Ramos (cell line): ENCODE data around the gene C5.

Experiments
- in situ Hi-C: fragments of 300-500 bp; cut with MboI; formaldehyde crosslinking; loops from one replicate; pipeline ENCODE4 v1.14.3; 2022; ENCODE audit warnings: low sequenced_read_pairs; ENCODE audit not compliant: unreplicated experiment

C5 gene

DNA sequence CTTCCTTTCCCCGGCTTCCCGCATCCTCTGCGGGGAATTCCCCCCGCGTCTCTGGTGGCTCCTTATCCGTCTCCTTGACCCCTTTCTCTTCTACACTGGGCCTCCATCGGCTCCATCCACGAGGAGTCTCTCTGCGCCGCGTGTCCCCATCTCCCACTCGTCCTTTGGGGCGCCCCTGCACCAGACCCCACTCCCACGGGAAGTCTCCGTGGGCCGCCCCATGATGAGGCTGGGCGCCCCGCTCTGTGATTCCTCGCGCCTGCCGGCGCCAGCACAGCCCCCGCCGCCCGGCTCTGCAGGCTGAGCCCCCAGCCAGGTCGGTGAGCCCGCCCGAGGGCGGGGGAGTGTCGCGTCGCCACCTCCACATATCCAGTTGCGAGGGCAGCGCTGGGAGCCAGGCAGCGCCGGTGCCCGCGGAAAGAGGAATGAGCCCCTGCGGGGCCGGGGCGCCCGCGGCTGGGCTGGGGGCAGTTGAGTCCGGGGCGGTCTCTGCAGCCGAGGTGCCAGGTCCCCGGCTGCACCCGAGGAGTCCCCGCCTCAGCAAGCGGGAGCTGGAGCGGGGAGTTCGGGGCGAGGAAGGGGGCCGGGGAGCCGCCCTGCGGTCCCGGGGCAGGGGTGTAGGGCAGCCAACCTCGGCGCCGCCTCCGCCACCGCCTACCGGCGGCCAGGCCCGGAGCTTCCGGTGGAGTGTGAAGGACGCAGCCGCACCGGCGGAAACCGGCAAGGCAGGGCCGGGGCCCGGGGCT lies 121.4 kb downstream of the C5 start:
- in situ Hi-C loops = no loop called here

DNA sequence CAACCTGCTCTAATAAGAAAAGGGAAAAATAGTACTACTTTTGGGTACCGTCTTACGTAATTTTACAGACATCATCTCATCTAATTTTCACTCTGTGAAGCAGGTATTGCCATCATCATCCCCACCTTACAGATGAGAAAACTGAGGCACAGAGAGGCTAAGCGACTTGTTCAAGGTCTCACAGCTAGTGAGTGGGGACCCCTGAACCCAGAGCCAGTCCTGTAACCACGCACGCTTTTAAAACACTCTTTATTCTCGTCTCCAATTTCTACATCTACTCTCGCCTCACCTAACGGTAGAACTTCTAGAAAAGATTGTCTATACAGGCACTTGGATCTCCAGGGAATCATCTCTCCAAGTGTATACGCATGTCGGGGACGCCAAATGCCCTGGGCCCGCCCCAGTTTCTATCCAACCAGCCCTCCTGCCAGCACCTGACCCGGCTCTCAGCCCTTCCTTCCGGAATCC lies 122.0 kb downstream of the C5 start:
- in situ Hi-C loops = no loop called here

DNA sequence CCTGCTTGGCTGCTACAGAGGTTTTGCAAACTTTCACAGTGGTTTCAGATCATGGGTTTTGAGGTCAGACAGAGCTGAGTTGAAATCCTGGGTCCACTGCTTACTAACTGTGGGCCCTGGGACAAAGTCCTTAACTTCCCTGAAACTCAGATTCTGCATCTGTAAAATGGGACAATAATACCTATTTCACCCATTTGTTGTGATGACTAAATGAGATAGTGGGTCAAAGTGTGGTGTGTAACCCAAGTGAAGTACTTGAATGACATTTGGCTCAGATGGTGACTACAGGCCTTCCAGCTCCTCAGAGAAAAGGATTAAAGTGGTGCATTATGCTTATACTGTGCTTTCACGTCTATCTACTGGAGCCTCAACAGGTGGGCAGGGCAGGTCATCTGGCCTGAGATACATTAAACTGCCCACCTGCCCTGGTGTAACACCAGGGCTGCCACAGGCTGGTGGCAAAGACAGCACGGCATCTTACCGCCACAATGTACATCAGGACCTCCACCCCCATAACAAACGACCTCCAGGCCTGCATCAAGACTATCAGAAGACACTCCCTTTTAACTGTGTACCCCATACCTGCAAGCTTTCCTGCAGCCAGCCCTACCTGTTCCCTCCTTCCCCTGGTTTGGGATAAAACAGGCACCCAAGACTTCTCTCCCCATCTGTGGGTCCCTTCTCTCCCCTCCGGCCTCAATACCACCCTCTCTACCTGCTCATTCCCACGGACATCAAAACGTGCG lies 122.6 kb downstream of the C5 start:
- in situ Hi-C loops = no loop called here

DNA sequence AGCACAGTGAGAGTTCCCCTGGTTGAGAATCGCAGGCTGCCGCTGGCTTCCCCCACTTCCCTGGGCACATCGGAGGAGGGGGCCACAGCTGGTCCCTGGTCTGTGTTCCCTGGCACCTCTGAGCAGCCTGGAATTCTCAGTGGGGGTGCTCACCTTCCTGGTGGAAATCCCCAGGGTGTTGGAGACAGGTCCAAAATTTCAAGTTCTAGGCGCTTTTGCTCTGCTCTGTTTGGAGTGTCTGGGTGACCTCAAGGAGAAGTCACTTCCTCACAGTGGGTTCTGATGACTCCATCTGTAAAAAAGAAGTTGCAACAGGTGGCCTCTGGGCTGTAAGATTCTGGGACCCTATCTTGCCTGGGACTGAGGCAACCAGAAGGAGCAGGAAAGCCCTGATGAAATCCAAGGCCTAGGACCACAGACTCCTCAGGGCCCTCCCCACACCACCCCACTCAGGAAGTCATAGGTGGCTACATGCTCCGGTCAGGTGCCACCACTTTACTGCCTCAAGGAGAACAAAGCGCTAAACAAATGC lies 123.6 kb downstream of the C5 start, which contains the start of gene TRAF1:
Gene TRAF1 (minus strand): TSS at position 400 of the 532 bp plus-strand sequence. CDS start 721 bp downstream, outside the sequence.
- in situ Hi-C loops = no loop called here

DNA sequence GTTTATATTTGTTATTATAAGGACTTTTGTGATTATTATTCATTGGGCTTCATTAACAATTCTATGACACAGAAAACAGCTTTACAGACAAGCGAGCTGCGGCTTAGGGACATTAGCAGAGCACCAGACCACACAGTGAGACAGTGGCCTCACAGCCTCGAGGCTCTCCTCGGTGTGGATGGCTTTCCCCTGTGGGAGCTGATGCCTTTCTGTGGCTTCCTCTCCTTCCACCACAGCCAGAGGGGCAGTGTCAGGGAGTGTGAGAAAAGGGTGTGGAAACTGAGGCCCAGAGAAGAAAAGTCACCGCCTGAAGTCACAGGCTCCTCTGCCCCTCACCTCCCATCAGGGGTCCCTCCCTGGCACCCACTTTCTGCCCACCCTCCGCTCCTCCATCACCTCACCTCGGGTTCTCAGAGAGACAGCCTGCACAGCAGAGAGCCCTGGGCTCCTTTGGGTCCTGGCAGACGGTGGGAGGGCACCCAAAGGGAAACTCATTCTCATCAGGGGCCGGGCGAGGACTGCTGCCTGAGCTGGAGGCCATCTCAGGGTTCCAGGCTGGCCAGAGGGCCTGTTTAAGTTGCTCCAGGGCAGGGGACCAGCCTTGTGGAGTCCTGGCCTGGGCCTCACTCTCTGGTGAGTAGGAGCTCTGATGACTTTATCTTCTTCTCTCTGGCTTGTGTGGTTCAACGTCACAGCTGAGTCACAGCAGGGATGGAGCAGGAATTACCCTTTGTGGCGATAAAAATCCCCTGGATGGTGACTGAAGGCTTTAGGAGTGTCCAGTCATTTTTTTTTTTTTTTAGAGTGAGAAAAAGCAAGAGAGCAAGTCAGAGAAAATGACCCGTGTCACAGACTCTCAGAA lies 124.3 kb downstream of the C5 start:
- in situ Hi-C loops = no loop called here

DNA sequence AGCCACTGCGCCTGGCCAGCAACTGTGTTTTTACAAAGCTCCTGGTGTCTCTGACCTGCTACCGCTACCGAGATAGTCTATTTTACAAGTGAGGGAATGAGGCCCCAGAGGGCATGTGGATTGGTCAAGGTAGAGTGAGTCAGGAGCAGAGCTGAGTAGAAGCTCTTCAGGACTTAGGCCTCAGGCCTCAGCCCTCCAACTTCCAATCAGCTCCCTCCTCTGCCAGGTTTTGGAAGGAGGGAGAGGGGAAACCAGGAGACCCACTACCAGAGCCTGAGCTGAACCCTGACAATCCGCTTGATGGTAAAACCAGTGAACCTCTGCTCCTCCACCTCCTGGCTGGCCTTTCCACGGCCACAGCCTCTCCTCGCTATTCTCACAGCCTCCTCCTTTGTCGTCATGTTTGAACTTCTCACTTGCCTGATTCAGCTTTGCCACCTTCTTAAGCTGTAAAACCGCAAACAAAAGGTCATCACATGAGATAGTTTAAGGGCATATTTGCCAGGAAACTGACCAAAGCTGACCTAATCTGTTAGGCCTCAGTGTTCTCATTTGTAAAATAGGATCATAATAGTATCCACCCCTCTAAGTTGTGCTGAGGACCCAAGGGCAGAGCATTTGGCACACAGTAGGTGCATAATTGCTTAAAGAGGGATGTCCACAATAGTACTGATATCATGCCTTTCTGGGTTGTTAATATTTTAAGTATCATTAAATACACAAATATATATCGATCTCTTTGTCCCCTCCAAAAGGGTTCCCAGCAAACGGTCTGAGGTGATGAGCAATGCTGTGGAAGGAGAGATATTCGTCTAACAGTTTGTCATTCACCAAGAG lies 125.2 kb downstream of the C5 start:
- in situ Hi-C loops = no loop called here

DNA sequence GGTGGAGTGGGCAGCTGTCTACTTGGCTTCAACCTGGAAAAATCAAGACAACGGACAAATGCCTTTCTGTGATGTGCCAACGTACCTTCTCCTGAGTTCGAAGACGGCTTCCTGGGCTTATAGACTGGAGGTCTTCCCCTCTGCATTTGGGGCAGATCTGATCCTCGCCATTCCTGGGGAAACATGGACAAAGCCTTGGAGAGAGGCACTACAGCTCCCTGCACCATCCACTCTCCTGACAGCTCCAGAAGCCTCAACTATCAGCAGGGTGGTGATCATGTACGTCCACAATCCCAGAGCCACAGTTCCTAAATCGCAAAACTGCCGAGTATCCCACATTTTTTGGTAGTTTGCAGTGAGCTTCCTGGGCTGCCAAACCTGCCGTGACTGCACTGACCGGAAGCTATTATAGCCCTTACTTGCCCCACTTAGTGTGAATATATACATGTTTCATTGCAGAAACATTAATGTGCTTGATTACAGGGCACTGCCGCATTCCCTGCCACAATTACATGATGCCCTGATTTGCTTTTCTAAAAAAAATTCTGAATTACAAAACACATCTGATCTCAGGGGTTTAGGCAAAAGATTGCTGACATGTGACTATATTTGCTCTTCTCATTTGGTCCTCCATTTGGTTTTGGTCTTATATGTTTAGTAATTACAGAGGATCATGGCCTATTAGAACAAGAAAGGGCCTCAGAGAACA lies 126.3 kb downstream of the C5 start:
- in situ Hi-C loops = no loop called here

DNA sequence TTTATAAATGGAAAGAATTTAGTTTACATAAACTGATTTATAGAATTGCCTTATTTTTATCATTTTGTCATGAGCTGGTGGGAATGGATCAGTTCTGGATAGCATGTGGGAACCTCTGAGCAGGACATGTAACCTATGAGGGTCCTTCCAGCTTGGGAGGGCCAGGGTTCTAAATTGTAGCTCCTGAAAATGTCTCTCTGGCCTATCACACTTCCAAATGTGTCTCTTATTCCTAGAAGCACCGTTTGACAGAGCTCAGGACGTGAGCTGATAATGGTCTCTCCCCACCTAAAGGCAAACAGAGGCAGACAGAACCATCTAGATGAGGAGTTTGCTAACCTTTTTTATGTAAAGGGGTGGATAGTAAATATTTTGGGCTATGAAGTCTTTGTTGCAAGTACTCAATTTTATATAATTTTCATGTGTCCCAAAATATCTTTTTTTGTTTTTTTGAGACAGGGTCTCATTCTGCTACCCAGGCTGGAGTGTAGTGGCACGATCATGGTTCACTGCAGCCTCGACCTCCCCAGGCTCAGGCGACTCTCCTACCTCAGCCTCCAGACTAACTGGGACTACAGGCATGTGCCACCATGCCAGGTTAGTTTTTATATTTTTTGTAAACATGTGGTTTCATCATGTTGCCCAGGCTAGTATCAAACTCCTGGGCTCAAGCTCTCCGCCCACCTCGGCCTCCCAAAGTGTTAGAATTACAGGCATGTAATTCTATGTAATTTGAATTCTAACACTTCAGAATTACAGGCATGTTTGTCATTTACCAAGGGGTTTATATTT lies 127.5 kb downstream of the C5 start:
- in situ Hi-C loops = no loop called here

DNA sequence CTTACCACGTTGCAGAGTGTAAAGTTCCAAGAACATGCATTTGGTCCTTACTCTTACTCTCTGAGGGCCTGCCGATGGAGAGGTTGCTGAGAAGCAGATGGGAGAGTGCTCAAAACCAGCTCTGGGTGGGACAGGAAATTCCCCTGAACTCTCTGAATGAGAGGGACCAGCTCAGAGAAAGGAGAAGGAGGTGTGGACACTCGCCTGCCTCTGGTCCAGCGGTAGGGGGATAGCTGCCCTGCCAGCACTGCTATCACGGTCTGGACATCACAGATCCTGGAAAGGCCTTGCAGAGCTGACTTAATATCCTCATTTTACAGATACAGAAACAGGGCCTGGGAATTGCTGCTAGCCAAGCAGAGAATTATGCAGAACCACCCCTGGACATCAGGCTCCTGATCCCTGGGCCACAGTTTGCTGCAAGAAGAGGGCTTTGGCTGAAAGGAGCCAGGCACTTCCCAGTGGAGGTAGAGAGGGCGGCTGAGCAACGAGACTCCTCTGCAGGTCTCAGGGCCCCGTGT lies 128.4 kb downstream of the C5 start:
- in situ Hi-C loops = no loop called here

DNA sequence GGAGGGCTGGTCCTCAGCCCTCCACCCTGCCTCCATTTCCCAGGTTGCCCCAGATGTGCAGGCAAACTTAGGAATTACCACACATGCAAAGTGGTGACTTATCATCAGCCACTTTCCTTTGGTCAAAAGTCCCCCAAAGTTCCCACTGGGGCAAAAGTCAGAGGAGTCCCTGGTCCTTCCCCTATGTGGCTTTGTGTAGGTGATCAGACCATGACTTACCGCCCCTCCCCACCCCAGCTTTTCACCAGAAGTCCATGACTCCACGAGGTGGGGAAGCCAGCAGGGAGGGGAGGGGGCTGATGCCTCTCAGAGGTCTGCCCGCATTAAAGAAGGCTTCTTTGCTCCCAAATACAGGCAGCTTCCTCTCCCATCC lies 129.3 kb downstream of the C5 start:
- in situ Hi-C loops = no loop called here

DNA sequence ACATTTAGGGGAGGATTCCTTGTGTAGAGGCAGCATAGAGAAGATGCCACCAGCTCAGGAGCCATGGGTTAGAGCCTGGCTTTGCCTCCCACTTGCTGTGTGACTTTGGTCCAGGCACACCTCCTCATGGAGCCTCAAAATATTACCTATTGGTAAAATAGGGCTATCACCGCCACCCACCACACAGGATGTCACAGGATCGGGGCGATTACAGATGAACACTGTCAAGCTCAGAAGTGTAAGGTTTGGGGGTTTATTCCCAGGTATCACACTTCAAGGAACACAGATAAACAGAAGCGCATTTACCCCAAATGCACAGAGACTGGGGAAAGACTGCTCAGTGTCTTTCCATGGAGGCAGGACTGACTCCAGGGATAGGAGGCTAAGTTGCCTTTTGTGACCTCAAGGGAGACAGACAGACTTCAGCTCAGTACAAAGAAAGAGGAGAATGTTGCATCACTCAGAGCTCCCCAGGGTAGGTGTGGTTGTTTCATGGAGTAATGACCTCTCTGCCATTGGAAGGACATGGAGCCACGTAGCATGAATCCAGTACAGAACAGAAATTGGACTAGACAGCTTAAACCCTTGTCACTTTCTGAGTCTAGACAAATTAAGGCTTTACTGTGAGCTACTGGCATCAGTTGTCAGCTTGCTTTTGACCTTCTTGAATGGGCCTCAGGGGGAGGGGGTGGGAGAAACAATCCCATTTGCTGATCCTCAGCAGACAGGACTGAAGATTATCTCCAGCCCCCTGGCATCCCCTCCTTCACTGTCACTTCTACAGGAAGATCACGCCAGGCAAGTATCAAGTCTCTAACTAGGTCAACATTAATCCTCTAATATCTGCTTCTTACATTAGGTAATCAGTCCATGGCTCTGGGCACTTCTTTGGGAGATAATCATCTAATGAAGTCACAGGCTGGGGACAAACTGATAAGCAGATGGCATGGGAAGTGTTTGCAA lies 130.0 kb downstream of the C5 start:
- in situ Hi-C loops = no loop called here

DNA sequence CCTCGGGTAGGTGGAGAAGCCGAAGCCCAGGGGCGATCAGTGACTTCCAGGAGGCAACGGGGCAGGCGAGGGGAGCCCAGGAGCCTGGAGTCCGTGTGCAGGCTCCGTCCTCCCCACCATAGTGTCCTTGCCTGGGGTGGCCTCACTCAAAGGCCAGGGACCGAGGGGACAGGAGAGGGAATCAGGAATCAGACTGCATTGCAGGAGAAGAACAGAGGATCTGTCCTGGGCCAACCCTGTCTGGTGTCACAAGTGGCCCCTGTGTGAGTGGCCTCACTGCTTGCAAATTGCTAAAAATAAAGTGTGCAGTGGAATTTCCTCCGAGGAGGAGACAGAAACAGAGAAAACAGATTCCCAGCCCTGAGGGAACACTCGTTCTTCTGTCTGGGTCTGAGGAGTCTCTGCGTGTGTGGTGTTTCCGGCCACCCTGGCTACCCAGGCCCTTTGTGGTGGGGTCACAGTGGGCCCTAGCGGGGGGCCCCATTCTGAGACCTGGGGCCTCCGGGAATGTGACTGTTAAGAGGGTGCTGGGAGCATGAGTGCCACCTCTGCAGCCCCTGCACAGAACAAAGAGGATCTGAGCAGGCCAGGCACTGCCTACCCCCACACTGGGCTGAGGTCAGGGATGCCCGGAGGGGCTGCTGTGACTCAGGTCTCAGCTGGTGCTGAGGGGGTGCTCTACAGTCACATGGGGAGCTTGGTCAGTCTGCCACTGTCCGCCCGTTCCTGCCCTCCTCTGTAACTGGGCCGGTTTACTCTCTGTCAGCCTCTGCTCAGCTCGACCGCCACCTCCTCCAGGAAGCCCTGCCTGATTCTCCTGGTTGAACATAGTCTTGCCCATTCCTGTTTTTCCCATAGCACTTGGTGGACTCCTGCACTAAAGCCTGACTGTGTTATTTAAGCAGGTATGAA lies 130.9 kb downstream of the C5 start:
- in situ Hi-C loops = no loop called here

DNA sequence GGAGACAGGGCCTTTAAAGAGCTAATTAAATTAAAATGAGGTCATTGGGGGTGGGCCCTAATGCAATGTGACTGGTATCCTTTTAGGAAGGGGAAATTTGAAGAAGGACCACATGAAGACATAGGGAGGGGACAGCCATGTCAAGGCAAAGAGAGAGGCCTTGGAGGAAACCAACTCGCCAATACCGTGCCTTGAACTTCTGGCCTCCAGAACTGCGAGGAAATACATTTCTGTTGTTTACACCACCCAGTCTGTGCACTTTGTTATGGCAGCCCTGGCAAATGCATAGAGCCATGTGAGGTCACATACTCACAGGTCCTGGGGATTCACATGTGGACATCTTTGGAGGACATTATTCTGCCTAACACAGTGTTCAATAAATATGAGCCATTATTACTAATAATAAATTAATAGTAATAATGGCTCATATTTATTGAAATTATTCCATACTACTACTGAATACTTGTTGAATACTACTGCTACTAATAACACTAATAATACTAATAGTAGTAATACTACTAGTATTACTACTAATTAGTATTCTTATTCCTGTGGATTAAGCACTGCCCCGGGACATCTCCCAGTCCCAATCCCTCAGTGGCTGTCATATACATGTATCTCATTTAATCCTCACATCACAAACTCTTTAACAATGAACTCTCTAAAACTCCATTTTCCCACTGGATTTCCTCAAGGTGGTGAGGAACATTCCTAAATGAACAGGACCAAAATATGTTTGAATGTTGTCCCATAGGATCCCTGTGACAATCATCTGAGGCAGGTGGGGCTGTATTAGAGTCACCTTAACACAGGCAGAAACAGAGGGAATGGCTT lies 131.9 kb downstream of the C5 start:
- in situ Hi-C loops = no loop called here

DNA sequence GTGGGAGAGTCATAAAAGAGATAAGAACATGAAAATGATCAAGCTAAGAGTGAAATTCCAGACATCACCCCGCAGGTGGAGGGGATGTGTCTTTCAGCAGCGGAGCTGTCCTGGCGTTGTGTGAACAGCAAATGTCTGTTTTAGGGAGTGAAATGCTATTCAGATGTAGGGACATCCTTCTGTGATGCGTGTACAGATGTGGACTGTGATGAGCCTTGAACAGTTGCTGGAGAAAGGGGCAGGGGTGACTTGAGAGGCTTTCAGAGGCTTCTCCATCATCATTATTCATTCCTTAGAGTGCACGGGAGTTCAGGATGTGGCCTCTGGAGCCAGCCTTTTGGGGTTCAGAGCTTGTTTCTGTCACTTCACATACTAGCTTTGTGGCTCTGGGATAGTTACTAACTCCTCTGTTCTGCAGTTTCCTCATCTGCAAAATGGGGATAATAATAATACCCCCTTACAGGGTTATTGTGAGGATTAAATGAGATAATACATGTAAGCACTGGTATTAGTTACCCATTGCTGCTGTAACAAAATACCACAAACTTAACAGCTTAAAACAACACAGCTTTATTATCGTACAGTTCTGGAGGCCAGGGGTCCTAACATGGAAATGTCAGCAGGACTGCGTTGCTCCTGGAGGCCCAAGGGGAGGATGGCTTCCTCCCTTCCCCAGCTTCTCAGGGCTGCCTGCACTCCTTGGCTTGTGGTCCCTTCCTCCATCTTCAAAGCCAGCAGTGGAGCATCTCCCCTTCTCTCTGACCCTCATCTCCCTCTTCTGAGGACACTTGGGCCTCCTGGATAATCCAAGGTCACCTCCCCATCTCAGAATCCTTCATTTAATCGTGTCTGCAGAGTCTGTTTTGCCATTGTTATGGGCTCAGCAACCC lies 132.8 kb downstream of the C5 start:
- in situ Hi-C loops = no loop called here
